Upper lobe of left lung (tissue), 6 donors: Measurements from ENCODE around the gene EMC8. TPM values are rescaled to one million over a fixed set of nuclear protein-coding genes. Genes with fewer than 3 reads are reported as not detected.
A peak's percentile ranks its signal among the peaks of the same experiment; 100 is the strongest.

ENCODE experiments used
- ATAC-seq, 2 donors: fragments of 200-7000 bp; cut with Tn5 transposase; one replicate each; pipeline ENCODE4 v1.9.1; 2022; ENCODE audit warnings: mild to moderate bottlenecking in 2 of 2, moderate library complexity in 2 of 2; ENCODE audit not compliant: low FRiP score in 2 of 2
- DNase-seq, 2 donors: peaks; one replicate each; pipeline ENCODE4 v3.0.0-alpha.2; 2019 to 2020
- H3K27ac ChIP-seq, 4 donors: fragments of 200-600 bp; sonication (generic); one replicate each; pipeline ENCODE4 v1.5.1; 2016 to 2019
- H3K27me3 ChIP-seq, 4 donors: fragments of 200-600 bp; sonication (generic); one replicate each; pipeline ENCODE4 v1.5.1; 2017 to 2019
- H3K36me3 ChIP-seq, 4 donors: fragments of 200-600 bp; sonication (generic); one replicate each; pipeline ENCODE4 v1.5.1; 2016 to 2019
- H3K4me1 ChIP-seq, 4 donors: fragments of 200-600 bp; sonication (generic); one replicate each; pipeline ENCODE4 v1.5.1; 2018 to 2019
- H3K4me3 ChIP-seq, 4 donors: fragments of 200-600 bp; sonication (generic); one replicate each; pipeline ENCODE4 v1.5.1; 2017 to 2019; ENCODE audit warnings: mild to moderate bottlenecking in 2 of 4, moderate library complexity in 1 of 4
- H3K9me3 ChIP-seq, 4 donors: fragments of 200-600 bp; sonication (generic); one replicate each; pipeline ENCODE4 v1.5.1; 2018 to 2019
- CTCF ChIP-seq, 6 experiments: fragments of 450-650 bp in 4 of 6; fragments of 200-600 bp in 2 of 6; sonication (generic) in 2 of 6; IDR thresholded peaks; one replicate each; pipeline ENCODE4 v1.5.1; 2016 to 2019; ENCODE audit warnings: antibody characterized with exemption in 6 of 6
- EP300 ChIP-seq, 4 donors: sonication (generic); formaldehyde crosslinking; IDR thresholded peaks; one replicate each; pipeline ENCODE4 v1.5.1; 2017; ENCODE audit warnings: antibody characterized with exemption in 4 of 4, control low read depth in 2 of 4
- POLR2A ChIP-seq, 4 donors: fragments of 450-650 bp; IDR thresholded peaks; one replicate each; pipeline ENCODE4 v1.5.1; 2016 to 2017; ENCODE audit warnings: antibody characterized with exemption in 4 of 4, mild to moderate bottlenecking in 2 of 4
- POLR2AphosphoS5 ChIP-seq, 2 donors: sonication (generic); formaldehyde crosslinking; IDR thresholded peaks; one replicate each; pipeline ENCODE4 v1.5.1; 2017; ENCODE audit warnings: antibody characterized with exemption in 2 of 2
- WGBS, 2 donors: methylation state at CpG; one replicate each; pipeline ENCODE4 v1.1.5; 2017 to 2018; 5-methylcytosine and 5-hydroxymethylcytosine counted together
- total RNA-seq, 6 donors: library from RNA; depleted of rRNA in 4 of 6; stranded (reverse); fragments of >200 nt in 4 of 6; gene quantifications; one replicate each; pipeline versions ENCODE4 v1.1.0 to v1.2.1, GENCODE V29; 2016 to 2021
- donor health status: DM: no; HTN: no; CAD: no; lungs with moderate emphysema.
- donor health status: DM: no; HTN: yes; CAD: no; lungs with severe emphysema.

Gene EMC8
- total RNA-seq, 6 donors from 2014 or later: 15.8 to 39.8 (median 25.6) TPM

- DNase-seq: peak; percentile 40 to 77
- Histone ChIP-seq H3K4me1 (peaks cover 0 to 9% (median 2%) of the 10 kb centered on the region in 4 donors), H3K4me3 (no peak overlapping the region), H3K9me3 (no peaks in the 10 kb centered on the region), H3K27ac (peak overlapping the region in 1 of 4 donors; percentile 35), H3K27me3 (no peaks in the 10 kb centered on the region), H3K36me3 (peaks cover 21 to 69% (median 43%) of the 10 kb centered on the region in 4 donors)
- ATAC-seq: peak; percentile 16 to 58
- WGBS, 2 donors: 66 to 82% methylated on average over 16 of the region's 16 CpGs
- TF ChIP-seq EP300 (IDR thresholded peaks at IDR 0.05): no peak
- TF ChIP-seq CTCF (IDR thresholded peaks at IDR 0.05): no peak
- no peak for TF ChIP-seq POLR2AphosphoS5 (IDR thresholded peaks at IDR 0.05)
- no peak for TF ChIP-seq POLR2A (IDR thresholded peaks at IDR 0.05)
Measured at GRCh38 chr16:85781695-85782370, 17.5 kb downstream of the EMC8 start.

DNA sequence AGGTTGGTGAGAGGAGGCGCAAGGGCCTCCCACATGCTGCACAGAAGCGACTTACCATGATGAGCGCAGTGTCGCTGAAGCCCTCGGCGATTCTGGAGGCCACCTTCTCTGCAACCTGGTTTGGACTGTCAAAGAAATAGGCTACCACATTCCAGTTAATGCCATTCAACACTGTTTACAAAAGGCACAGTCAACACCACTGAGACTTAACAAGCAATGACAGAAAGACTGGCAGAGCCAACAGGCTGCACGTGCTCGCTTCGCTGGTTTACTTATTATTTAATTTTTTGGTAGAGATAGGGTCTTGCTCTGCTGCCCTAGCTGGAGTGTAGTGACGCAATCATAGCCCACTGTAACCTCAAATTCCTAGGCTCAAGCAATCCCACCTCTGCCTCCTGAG, 18.2 kb downstream of the EMC8 start:
- Histone ChIP-seq H3K36me3 (peaks cover 21 to 69% (median 37%) of the 10 kb centered on the region in 4 donors), H3K27me3 (no peaks in the 10 kb centered on the region), H3K9me3 (no peaks in the 10 kb centered on the region), H3K4me1 (peaks cover 0 to 9% (median 2%) of the 10 kb centered on the region in 4 donors), H3K4me3 (no peak overlapping the region), H3K27ac (no peak overlapping the region)
- no peak for TF ChIP-seq POLR2AphosphoS5 (IDR thresholded peaks at IDR 0.05)
- no peak for DNase-seq
- 90 to 91% methylated on average over 10 of the region's 10 CpGs for WGBS, 2 donors
- no peak for ATAC-seq

DNA sequence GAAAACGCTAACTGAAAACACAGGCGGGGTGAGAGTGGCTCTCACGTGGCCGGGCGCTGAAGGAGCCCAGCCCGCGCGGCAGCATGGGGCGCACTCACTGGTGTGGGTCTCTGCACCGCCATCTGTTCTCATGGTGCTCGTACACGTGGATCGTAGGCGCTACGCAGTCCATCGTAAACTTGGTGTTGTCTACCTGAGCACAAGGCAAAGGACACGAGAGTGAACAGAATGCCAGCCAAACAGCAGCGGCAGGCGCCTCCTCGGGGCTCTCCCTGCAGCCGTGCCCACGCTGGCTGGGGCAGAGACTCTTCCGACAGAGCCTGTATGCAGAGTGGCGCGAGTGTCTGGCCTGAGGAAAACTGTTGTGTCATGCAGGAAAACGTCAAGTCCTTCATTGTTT, 19.1 kb downstream of the EMC8 start:
- ATAC-seq (no peak), DNase-seq (no peak)
- H3K4me3 ChIP-seq: no peak overlapping the region
- H3K9me3 ChIP-seq: no peaks in the 10 kb centered on the region
- TF ChIP-seq CTCF (IDR thresholded peaks at IDR 0.05): no peak
- TF ChIP-seq EP300 (IDR thresholded peaks at IDR 0.05): no peak
- TF ChIP-seq POLR2AphosphoS5 (IDR thresholded peaks at IDR 0.05): no peak
- no peak for TF ChIP-seq POLR2A (IDR thresholded peaks at IDR 0.05)
- H3K4me1 ChIP-seq: peaks cover 0 to 9% (median 2%) of the 10 kb centered on the region in 4 donors
- H3K36me3 ChIP-seq: peaks cover 21 to 67% (median 35%) of the 10 kb centered on the region in 4 donors
- 89 to 90% methylated on average over 25 to 26 of the region's 26 CpGs for WGBS, 2 donors
- no peak overlapping the region for H3K27ac ChIP-seq
- no peaks in the 10 kb centered on the region for H3K27me3 ChIP-seq

DNA sequence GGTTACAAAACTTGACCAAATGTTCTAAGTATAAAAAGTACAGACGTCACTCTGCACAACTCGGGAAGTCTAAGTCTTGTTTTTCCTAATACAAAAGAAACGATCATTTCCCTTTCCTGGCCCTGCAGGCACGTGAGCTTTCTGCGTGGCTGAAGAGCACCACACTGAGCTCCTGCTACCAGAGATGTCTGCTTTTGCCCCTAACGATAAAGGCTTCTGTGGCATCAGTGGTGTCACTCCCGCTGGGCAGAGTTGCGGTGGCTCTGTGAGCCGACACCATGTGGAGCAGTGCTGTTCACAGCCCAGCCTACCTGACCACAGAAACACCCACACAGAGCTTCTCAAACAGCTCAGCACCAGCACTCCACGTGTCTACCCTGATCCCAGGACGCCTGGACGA, 20.5 kb downstream of the EMC8 start:
- H3K36me3 ChIP-seq: peaks cover 21 to 66% (median 35%) of the 10 kb centered on the region in 4 donors
- H3K9me3 ChIP-seq: no peaks in the 10 kb centered on the region
- no peak overlapping the region for H3K4me3 ChIP-seq
- 50 to 56% methylated on average over 12 of the region's 12 CpGs for WGBS, 2 donors
- DNase-seq (no peak), ATAC-seq (no peak)
- peaks cover 0 to 9% (median 2%) of the 10 kb centered on the region in 4 donors for H3K4me1 ChIP-seq
- H3K27me3 ChIP-seq: no peaks in the 10 kb centered on the region
- TF ChIP-seq CTCF (IDR thresholded peaks at IDR 0.05): no peak
- no peak for TF ChIP-seq POLR2A (IDR thresholded peaks at IDR 0.05)
- no peak for TF ChIP-seq POLR2AphosphoS5 (IDR thresholded peaks at IDR 0.05)
- no peak for TF ChIP-seq EP300 (IDR thresholded peaks at IDR 0.05)
- no peak overlapping the region for H3K27ac ChIP-seq

GRCh38 chr16:85777583-85778310, 21.6 kb downstream of the EMC8 start:
- peaks cover 21 to 66% (median 35%) of the 10 kb centered on the region in 4 donors for H3K36me3 ChIP-seq

More at GRCh38 chr16:85777583-85778310, 21.6 kb downstream of the EMC8 start:
- TF ChIP-seq CTCF (IDR thresholded peaks at IDR 0.05): no peak
- no peak for TF ChIP-seq POLR2AphosphoS5 (IDR thresholded peaks at IDR 0.05)
- TF ChIP-seq POLR2A (IDR thresholded peaks at IDR 0.05): no peak
- TF ChIP-seq EP300 (IDR thresholded peaks at IDR 0.05): no peak
- H3K4me3 ChIP-seq: no peak overlapping the region
- WGBS, 2 donors: 78 to 81% methylated on average over 4 of the region's 4 CpGs
- H3K27me3 ChIP-seq: no peaks in the 10 kb centered on the region
- no peak for DNase-seq
- H3K9me3 ChIP-seq: no peaks in the 10 kb centered on the region
- no peak for ATAC-seq
- no peak overlapping the region for H3K27ac ChIP-seq
- peaks cover 0 to 9% (median 2%) of the 10 kb centered on the region in 4 donors for H3K4me1 ChIP-seq
